Kidney epithelial cell (primary cell): ENCODE measurements around the gene TMEM184A. TPM values are rescaled to one million over a fixed set of nuclear protein-coding genes. Genes with fewer than 3 reads are reported as not detected.

Experiments used
- DNase-seq: peaks from one replicate; pipeline ENCODE4 v3.0.0-alpha.2; 2010; ENCODE audit warnings: low read depth
- H3K27me3 ChIP-seq: 2 replicates; pipeline ENCODE4 v1.6.0; 2011; ENCODE audit warnings: low read length; ENCODE audit not compliant: control insufficient read depth, insufficient read depth
- H3K36me3 ChIP-seq: 2 replicates; pipeline ENCODE4 v1.5.1; 2011; ENCODE audit warnings: low read length; ENCODE audit not compliant: control insufficient read depth, insufficient read depth
- H3K4me3 ChIP-seq: 2 replicates; pipeline ENCODE4 v1.5.1; 2011; ENCODE audit warnings: low read depth, mild to moderate bottlenecking, control low read depth, low read length
- CTCF ChIP-seq: IDR thresholded peaks from 2 replicates; pipeline ENCODE4 v1.5.1; 2011; ENCODE audit warnings: mild to moderate bottlenecking, moderate library complexity, low read length, control low read depth, inconsistent platforms; ENCODE audit not compliant: insufficient read depth, poor library complexity, severe bottlenecking
- total RNA-seq: library from RNA; depleted of rRNA; stranded (reverse); fragments of >200 nt; gene quantifications from 2 replicates; pipeline ENCODE4 v1.2.3, GENCODE V29; 2015

Gene TMEM184A
- total RNA-seq = 5.7 and 5.8 TPM in 2 replicates

- H3K27me3 ChIP-seq = peaks cover 2% of the 10 kb centered on the region
- H3K4me3 ChIP-seq = no peak within 1 kb of the TSS
- TF ChIP-seq CTCF = peak; percentile 82
- H3K36me3 ChIP-seq = no peaks in the 10 kb centered on the region
- DNase-seq = peak; percentile 41
Observed at GRCh38 chr7:1555813-1556543, at the start of gene TMEM184A. Gene TMEM184A, minus strand, starts transcription at chr7:1556205. Its CDS starts 721 bp downstream, at chr7:1555484.

GRCh38 chr7:1604383-1604782 is 48.4 kb upstream of the TMEM184A start:
- no peak for TF ChIP-seq CTCF
- no peak for DNase-seq
- Histone ChIP-seq H3K36me3 (no peaks in the 10 kb centered on the region), H3K27me3 (peaks cover 30% of the 10 kb centered on the region), H3K4me3 (no peak overlapping the region)

- H3K36me3 ChIP-seq = no peaks in the 10 kb centered on the region
- no peak overlapping the region for H3K4me3 ChIP-seq
- DNase-seq = no peak
- peaks cover 30% of the 10 kb centered on the region for H3K27me3 ChIP-seq
- no peak for TF ChIP-seq CTCF
Observed at GRCh38 chr7:1603346-1604225, 47.6 kb upstream of the TMEM184A start.

GRCh38 chr7:1602386-1602785 is 46.4 kb upstream of the TMEM184A start:
- TF ChIP-seq CTCF = no peak
- Histone ChIP-seq H3K4me3 (no peak overlapping the region), H3K36me3 (no peaks in the 10 kb centered on the region), H3K27me3 (peaks cover 30% of the 10 kb centered on the region)
- DNase-seq = no peak

GRCh38 chr7:1601956-1602355 is 46.0 kb upstream of the TMEM184A start:
- no peak overlapping the region for H3K4me3 ChIP-seq
- H3K36me3 ChIP-seq = no peaks in the 10 kb centered on the region
- no peak for DNase-seq
- H3K27me3 ChIP-seq = peaks cover 32% of the 10 kb centered on the region
- TF ChIP-seq CTCF = no peak
